ENCODE results near the gene C11orf91.
"Not testable (repeated sequence)": the region's sequence is repeated elsewhere in the genome, so short reads cannot be mapped to it uniquely, and the experiment has no call there.

Gene C11orf91

DNA sequence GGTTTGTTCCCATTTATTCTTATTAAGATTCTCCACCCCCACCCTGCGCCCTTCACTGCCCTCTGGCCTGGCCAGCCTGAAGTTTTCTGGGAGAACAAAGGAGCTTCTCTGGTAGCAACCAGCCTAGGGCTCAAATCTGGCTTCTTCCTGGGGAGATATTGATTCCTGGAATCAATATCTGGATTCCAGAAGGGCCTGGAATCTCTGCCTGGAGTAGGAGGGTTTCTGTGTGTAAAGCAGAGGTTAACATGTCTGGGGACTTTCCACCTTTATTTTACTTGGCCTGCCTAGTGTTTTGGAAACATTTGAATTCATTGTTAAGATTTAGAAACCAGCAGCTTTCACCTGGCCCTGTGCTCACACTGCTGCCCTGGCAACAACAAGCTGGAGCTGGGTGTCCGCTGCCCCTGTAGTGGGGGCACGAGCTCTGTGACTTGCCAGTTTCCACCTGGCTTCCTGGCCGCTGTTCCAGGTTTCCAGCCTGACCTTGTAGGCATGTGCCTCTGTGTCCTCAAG lies 5.5 kb downstream of the C11orf91 start:
- DNase-seq: no peak

- DNase-seq: no peak
These were observed 6.1 kb downstream of the C11orf91 start for GRCh38 chr11:33694346-33695050.

GRCh38 chr11:33692541-33692940 lies 8.1 kb downstream of the C11orf91 start:
- DNase-seq: no peak

- DNase-seq: no peak
These were observed 8.6 kb downstream of the C11orf91 start for GRCh38 chr11:33692013-33692504.

- DNase-seq: no peak
These were observed 9.4 kb downstream of the C11orf91 start for GRCh38 chr11:33691066-33691864.

DNA sequence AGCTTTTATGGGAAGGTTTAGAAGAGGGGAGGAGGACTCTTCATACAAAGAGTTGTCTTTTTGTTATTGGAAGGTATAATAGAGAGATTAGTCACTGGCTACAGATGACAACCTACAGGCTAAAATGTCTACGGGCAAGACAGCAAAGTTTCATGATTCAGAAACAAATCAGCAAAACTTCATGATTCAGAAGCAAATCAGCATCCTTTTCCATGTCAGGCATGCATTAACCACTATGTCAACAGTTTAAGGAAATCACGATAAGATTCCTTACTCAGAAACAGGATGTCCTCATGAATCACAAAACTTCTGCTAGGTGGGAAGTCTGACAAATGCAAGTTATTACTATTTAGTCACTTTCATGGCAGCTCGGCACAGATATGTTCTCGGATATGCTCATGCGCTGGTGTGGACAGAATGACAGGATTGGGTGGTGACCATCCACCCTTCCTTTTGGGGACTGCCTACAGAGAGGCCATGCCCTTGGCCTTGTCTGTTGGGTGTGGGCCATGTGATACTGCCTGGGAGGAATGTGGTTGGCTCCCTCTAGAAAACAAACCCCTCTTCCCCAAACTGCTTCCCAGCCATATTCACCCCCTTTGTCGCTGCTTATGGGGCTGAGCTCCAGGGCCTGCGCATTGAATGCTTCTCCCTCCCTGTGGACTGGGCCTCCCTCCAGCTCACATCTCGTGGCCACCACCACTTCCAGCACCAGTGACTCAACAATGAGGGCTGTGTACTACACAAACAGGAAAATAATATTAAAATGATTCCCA lies 10.1 kb downstream of the C11orf91 start:
- no peak for DNase-seq

GRCh38 chr11:33689501-33689900 lies 11.1 kb downstream of the C11orf91 start:
- DNase-seq: no peak

GRCh38 chr11:33689085-33689484 lies 11.5 kb downstream of the C11orf91 start:
- DNase-seq: no peak

DNA sequence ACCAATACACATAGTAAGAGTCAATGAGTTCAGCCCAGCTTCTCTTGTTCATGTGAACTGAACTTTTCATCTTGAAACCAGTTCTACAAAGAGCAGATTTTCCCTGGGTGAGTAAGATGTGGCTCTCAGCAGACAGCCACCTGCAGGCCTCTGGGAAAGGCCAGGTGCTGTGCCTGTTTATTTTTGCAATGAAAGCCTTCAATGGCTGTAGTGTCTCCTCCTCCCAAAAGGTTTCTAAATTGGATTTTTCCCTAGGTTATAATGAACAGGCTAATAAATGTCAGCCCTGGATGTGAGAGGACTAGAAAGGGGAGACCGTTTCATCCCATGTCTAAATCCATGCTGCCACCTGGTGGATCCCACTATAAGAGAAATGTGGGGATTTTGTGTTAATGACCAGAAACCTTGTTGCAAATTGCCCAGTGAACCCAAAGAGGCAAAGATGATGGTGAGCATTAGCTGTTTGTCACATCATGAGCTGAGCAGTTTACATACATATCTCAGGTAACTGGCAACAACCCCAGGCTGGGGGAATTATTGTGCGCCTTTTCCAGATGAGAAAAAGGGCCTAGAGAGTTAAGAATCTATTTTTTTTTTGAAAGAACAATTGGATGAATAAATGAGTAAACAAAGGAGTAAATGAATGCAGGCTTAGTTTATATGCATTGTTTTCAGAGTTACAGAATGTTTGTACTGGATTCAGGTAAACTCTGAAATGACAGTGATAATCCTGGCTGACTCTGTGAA lies 12.7 kb downstream of the C11orf91 start:
- peak in 1 of 2 experiments; percentile 50 for DNase-seq

- no peak for DNase-seq
These were observed 15.5 kb downstream of the C11orf91 start for GRCh38 chr11:33685082-33685481.

GRCh38 chr11:33684003-33684706 lies 16.5 kb downstream of the C11orf91 start:
- no peak for DNase-seq

GRCh38 chr11:33682446-33682845 lies 18.2 kb downstream of the C11orf91 start:
- DNase-seq: peak in 1 of 2 experiments; percentile 31

GRCh38 chr11:33682019-33682418 lies 18.6 kb downstream of the C11orf91 start:
- DNase-seq: no peak

- not testable (repeated sequence) for DNase-seq
These were observed 22.0 kb downstream of the C11orf91 start for GRCh38 chr11:33678616-33679015.

DNA sequence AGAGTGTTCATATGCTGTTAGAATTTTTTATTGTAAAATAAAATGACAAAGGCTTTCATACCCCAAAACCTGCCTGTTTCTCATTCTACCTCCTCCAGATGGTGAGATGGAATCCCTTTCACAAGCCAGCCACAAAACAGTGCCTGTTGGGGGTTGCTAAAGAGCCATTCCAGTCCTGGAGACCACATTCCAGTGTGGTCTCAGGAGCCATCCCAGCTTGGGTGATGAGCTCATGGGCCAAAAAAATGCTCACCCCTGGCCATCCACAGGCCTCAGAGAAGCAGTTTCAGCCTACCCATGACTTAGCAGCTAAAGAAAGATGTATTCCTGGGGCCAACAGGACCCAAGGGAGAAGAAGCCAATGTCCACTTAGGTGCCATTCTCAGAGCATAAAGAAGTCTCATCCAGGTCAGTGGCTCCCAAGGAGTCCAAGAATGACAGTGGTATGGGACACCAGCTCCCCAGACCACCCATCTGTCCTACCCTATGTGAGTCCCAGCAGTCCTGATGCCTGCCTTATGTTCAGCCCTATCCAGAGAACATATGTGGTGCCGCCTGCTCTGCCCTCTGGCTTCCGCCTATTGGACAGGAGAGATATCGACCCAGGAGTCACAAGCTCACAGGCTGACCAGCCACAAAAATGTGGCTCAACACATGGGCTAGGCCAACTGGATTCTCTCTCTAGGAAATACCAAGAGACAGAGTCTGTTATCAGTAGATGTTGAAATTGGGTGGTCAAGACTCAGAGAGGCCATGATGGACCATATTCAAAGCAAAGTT lies 26.4 kb downstream of the C11orf91 start:
- DNase-seq: no peak

GRCh38 chr11:33672273-33672672 lies 28.4 kb downstream of the C11orf91 start:
- no peak for DNase-seq

- no peak for DNase-seq
These were observed 30.2 kb downstream of the C11orf91 start for GRCh38 chr11:33670250-33671011.

DNA sequence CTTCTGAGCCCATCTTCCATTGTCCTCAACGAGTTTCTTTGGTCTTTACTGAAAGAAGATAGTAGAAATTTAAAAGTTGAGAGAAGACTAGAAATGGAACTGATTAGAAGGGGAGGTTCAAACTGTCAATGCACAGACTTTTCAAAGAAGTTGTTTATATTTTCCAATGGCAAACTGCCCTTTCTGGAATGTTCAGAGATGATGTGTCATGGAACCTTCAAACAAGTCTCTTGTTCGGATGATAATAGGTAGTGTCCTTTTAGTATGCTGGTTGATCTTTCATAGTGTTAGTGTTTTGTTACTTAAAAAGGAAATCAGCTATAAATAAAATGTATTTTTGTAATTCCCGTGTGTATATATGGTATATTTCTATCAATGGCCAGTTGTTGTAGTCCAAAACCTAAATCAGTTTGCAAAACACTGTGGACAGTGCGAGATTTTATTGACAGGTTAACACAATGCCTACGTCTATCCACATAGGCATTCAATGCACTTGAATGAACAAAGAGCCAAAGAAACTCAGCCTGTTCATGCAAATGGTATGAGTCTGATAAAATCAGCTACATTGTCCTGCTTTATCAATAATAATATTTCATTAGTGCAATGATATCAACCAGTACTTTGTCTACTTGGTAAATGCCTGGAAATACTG lies 30.9 kb downstream of the C11orf91 start:
- DNase-seq: no peak

- no peak for DNase-seq
These were observed 31.6 kb downstream of the C11orf91 start for GRCh38 chr11:33668951-33669596.

All from NCI-H1930 (cell line).